GM18868 (cell line): ENCODE data around the gene TM2D3.

Experiments
- ATAC-seq: cut with Tn5 transposase; IDR thresholded peaks from one replicate; pipeline ENCODE4 v1.9.1; 2021; ENCODE audit warnings: mild to moderate bottlenecking, moderate library complexity; ENCODE audit not compliant: unreplicated experiment

Gene TM2D3

DNA sequence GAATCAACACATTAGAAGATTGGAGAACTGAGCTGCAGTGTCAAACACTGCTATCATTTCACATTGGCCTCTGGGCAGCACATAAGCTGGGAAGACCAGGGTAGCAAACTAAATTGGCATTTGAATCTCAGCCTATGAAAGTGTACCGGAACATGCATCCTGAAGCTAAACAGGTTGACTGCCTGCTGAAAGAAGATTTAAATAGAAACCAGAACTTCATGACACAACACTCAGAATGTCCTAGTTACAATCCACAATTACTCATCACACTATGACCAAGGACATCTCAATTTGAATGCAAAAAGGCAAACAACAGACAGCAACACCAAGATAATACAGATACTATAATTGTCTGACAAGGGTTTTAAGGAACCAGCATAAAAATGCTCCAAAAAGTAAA is 26.2 kb downstream of the TM2D3 start:
- ATAC-seq = no peak

DNA sequence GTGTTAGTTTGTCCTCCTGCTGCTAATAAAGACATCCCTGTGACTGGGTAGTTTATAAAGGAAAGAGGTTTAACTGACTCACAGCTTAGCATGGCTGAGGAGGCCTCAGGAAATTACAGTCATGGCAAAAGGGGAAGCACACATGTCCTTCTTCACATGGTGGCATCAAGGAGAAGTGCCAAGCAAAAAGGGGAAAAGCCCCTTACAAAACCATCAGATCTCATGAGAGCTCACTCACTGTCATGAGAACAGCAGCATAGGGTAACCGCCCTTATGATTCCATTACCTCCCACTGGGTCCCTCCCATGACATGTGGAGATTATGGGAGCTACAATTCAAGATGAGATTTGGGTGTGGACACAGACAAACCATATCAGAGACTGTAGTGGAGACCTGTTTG is 27.0 kb downstream of the TM2D3 start:
- ATAC-seq = no peak

- no peak for ATAC-seq
Observed at GRCh38 chr15:101623367-101624304, 28.5 kb downstream of the TM2D3 start.

GRCh38 chr15:101621961-101622360 is 30.2 kb downstream of the TM2D3 start:
- no peak for ATAC-seq

DNA sequence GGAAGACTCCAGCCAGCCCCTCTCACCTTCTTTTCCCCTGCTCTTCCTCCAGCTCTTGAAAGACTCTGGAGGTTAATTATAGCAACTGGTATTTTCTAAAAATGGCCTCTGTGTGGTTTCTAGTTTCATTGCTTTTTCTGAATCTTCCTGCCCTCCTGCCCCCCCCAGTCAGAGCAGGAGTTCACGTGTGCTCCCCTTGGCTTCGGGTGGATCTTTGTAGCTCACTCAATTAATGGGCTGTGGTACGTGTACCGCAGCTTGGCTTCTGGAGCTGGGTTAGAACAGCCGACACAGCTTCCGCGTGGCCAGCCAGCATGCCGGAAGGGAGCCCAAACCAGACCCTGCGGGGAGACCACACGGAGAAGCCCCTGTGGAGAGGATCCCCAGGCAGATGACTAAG is 31.5 kb downstream of the TM2D3 start:
- ATAC-seq = peak; percentile 42

- ATAC-seq = no peak
Observed at GRCh38 chr15:101619615-101619865, 32.6 kb downstream of the TM2D3 start.

GRCh38 chr15:101618851-101619614 is 33.1 kb downstream of the TM2D3 start:
- ATAC-seq = no peak

GRCh38 chr15:101618076-101618475 is 34.1 kb downstream of the TM2D3 start:
- no peak for ATAC-seq

DNA sequence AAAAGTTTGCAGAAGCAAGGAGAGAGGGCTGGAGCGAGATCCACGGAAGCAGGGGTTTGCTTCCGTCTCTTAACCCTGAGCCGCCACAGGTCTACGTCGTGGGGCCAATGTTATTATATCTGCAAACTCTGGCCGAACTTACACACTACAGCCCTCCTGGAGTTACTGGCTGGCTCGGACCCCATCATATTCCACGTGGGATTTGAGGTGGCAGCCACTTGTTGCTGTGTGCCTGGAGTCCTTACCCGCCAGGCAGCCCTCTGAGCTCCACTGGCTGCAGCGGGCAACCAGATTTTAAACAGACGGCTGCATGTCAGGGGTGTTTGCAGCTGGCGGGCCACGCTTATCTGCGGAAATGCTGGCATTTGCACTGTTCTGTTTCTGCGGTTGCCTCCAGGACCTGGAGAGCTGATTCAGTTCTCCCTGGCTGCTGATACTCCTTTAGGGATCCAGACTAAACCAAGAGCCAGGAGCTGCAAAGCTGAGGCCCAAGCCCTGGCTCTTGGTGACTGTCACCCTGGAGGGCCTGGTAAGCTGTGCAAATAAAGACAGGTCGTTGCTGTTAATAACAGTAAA is 34.7 kb downstream of the TM2D3 start:
- ATAC-seq = no peak

- no peak for ATAC-seq
Observed at GRCh38 chr15:101615986-101616848, 36.0 kb downstream of the TM2D3 start.

DNA sequence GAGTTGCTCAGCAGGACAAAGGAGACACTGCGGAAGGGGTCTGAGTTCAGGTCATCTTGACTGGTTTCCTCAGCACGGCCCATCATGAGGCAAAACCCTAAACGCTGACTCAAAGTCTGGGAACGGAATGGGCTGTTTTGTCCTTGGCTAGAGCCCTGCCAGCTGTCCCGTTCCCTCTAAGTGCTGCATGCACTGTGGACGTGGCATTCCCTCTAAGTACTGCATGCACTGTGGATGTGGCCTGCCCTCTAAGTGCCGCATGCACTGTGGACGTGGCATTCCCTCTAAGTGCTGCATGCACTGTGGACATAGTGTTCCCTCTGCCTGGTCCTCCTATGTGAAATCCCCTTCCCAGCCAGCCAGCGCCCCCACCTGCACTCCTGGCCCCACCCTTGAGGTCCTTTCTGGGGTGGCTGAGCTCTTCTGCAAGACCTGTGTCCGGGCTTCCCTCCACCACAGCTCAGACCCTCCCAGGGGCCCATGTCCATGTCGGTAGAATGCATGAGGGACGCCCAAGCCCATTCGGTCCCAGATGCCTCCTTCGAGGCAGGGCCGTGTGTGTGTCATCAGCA is 36.7 kb downstream of the TM2D3 start:
- no peak for ATAC-seq

GRCh38 chr15:101614761-101615160 is 37.4 kb downstream of the TM2D3 start:
- no peak for ATAC-seq

- ATAC-seq = no peak
Observed at GRCh38 chr15:101614001-101614585, 38.1 kb downstream of the TM2D3 start.

DNA sequence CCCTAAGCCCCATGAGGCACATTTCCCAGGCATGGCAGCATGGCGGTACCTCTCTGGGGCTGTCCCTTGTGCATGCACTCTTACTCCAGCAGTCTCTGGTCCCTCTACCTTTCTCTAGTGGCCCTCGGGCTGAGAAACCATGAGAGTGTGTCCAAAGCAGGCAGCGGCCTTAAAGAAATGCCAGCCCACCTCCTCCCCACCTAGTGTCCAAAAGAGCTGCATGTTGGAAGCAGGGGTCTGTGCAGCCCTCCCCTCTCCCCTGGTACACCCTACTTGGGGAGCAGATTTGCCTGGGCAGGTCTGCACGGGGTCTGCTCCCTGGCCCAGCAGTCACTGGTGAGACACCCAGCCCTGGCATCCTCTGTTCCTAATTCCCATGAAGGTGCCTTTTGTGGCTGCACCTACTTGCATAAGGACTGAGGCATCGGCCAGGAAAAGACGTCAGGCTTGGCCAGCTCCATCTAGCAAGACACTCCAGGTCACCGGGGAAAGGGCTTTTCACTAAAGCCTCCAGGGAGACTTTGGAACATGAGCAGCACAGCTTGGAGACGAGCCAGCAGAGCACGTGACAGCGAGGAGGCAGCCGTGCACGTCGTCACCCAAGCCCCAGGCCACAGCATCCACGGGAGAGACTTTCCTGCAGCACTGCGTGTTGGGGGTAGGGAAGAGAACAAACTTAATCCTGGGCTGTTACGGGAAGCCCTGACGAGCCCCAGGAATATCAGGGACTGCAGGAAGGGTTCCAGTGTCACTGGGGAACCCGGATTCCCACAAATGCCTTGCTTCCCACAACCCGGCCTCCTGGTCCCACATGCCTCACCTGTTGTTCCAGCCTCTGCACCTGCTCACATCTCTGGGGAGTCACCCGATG is 38.8 kb downstream of the TM2D3 start:
- ATAC-seq = no peak

DNA sequence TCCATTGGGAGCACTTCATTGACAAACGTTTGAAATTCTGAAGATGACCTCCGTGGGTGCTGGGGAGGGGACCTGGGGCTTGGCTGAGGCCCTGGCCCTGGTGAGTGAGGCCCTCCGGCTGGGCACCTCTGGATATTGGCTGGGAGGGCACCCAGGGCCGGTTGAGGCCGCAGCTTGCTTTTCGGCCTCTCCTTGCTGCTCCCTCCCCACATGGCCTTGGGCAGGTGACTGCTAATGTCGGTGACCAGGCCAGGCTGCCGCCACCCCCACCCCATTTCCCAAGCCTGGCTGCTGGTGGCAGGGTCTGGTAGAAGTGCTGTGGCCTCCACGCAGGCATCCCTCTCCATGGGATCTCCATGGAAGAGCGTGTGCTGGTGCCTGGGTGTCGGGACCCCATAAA is 39.5 kb downstream of the TM2D3 start:
- no peak for ATAC-seq

- ATAC-seq = no peak
Observed at GRCh38 chr15:101611580-101612299, 40.4 kb downstream of the TM2D3 start.

DNA sequence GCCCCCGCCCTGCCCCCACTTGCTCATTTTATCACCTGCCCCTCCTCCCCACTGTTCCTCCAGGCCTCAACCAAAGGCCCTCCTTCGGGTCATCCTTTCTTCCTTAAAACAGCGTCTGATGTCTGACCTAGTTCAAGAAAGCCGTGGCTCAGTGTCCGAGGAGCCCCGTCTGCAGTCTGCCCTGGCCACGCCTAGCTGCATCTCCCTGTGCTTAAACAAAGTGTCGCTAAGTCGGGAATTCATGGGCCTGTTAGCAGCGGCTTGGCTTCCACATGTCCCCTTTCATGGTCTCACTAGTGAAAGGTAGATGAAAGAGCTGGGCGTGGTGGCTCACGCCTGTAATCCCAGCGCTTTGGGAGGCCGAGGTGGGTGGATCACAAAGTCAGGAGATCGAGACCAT is 41.2 kb downstream of the TM2D3 start:
- no peak for ATAC-seq

- no peak for ATAC-seq
Observed at GRCh38 chr15:101610611-101611000, 41.6 kb downstream of the TM2D3 start.
